H1 (cell line): ENCODE results near the gene ACTA2.

Experiments
- CTCF ChIP-seq, 3 experiments: IDR thresholded peaks; 1 replicate in 2 of 3; 2 replicates in 1 of 3; pipeline versions ENCODE4 v1.5.1 to v1.6.1; 2011; ENCODE audit warnings: low read length in 3 of 3, mild to moderate bottlenecking in 3 of 3, inconsistent platforms in 2 of 3, low read depth in 1 of 3, moderate library complexity in 1 of 3; ENCODE audit not compliant: insufficient read depth in 1 of 3; ENCODE audit errors: control extremely low read depth in 1 of 3
- EP300 ChIP-seq, 2 experiments: IDR thresholded peaks; 1 replicate in 1 of 2; 2 replicates in 1 of 2; pipeline ENCODE4 v1.6.1; 2011 to 2012; ENCODE audit warnings: low read depth in 2 of 2, low read length in 2 of 2, mild to moderate bottlenecking in 2 of 2, borderline replicate concordance in 1 of 2, inconsistent platforms in 1 of 2, moderate library complexity in 1 of 2
- POLR2A ChIP-seq, 2 experiments: IDR thresholded peaks; 1 replicate in 1 of 2; 2 replicates in 1 of 2; pipeline ENCODE4 v1.6.1; 2011; ENCODE audit warnings: low read depth in 2 of 2, low read length in 2 of 2, mild to moderate bottlenecking in 2 of 2; ENCODE audit errors: control extremely low read depth in 1 of 2
- POLR2AphosphoS5 ChIP-seq: IDR thresholded peaks from 2 replicates; pipeline ENCODE4 v1.6.1; 2011; ENCODE audit warnings: low read depth, low read length
- RAD21 ChIP-seq, 2 experiments: IDR thresholded peaks in 1 of 2; conservative IDR thresholded peaks in 1 of 2; 2 replicates each; pipeline ENCODE4 v1.6.1; 2011; ENCODE audit warnings: low read depth in 2 of 2, low read length in 2 of 2, improper control_type of control experiment in 1 of 2, inconsistent platforms in 1 of 2, mild to moderate bottlenecking in 1 of 2, moderate library complexity in 1 of 2
- SRF ChIP-seq: IDR thresholded peaks from 2 replicates; pipeline ENCODE4 v1.6.1; 2011; ENCODE audit warnings: mild to moderate bottlenecking, low read depth, low read length, moderate library complexity
- TAF1 ChIP-seq: IDR thresholded peaks from 2 replicates; pipeline ENCODE4 v1.6.1; 2011; ENCODE audit warnings: mild to moderate bottlenecking, low read depth, low read length
- USF2 ChIP-seq: IDR thresholded peaks from 2 replicates; pipeline ENCODE4 v1.6.1; 2011; ENCODE audit warnings: low read length, improper control_type of control experiment
- YY1 ChIP-seq: IDR thresholded peaks from 2 replicates; pipeline ENCODE4 v1.6.1; 2011; ENCODE audit warnings: low read depth, mild to moderate bottlenecking, low read length

- TF ChIP-seq EP300 (IDR thresholded peaks at IDR 0.05; ENCODE audit: borderline replicate concordance in 1 of 2, low read depth in 2 of 2, low read length in 2 of 2) (no peak), RAD21 (IDR thresholded peaks at IDR 0.05 in 1 of 2, conservative IDR thresholded peaks at IDR 0.05 in 1 of 2; ENCODE audit: low read depth in 2 of 2, low read length in 2 of 2) (no peak), CTCF (IDR thresholded peaks at IDR 0.05; ENCODE audit: control extremely low read depth in 1 of 3, insufficient read depth in 1 of 3, low read depth in 1 of 3, low read length in 3 of 3) (no peak), SRF (no peak), POLR2A (IDR thresholded peaks at IDR 0.05; ENCODE audit: control extremely low read depth in 1 of 2, low read depth in 2 of 2, low read length in 2 of 2) (no peak), USF2 (no peak), TAF1 (no peak), POLR2AphosphoS5 (no peak), YY1 (no peak)
Measured at GRCh38 chr10:88896994-88897853, 55.3 kb downstream of the ACTA2 start.
